ENCODE measurements around the gene MYH10. TPM values are rescaled to one million over a fixed set of nuclear protein-coding genes. Genes with fewer than 3 reads are reported as not detected.
"Not testable (repeated sequence)": the region's sequence is repeated elsewhere in the genome, so short reads cannot be mapped to it uniquely, and the experiment has no call there.

MYH10 gene
- total and polyA plus RNA-seq, 9 of the 15 experiments (the other 6 are each of a cell fraction or from before 2014, with no cell fraction given) = 16.3 to 95.3 (median 39.7) TPM

- H3K36me3 ChIP-seq (ENCODE audit: control insufficient read depth, insufficient read depth, low read length) = peaks cover 83% of the 10 kb centered on the region
- H3K27ac ChIP-seq (ENCODE audit: extremely low read depth, low read depth, low read length); H3K4me3 ChIP-seq; in situ Hi-C loops (cut with MboI); intact Hi-C loops (cut with micrococcal nuclease); H3K27me3 ChIP-seq (ENCODE audit: control insufficient read depth in 2 of 2, insufficient read depth in 2 of 2, low read length in 2 of 2); H2AFZ ChIP-seq (ENCODE audit: low read depth, low read length); H3K79me2 ChIP-seq (ENCODE audit: control insufficient read depth, insufficient read depth, low read length); H3K9ac ChIP-seq (ENCODE audit: insufficient read depth in 1 of 2, low read depth in 2 of 2, low read length in 2 of 2); ATAC-seq; DNase-seq (ENCODE audit: extremely low read depth in 1 of 4, low spot score in 3 of 4); H4K20me1 ChIP-seq (replicated peaks; ENCODE audit: control insufficient read depth, insufficient read depth, low read length); BruUV-seq (replicated peaks); POLR2A ChIA-PET; H3K4me1 ChIP-seq (replicated peaks in 1 of 2; ENCODE audit: control insufficient read depth in 2 of 2, insufficient read depth in 2 of 2, low read length in 2 of 2); H3K9me1 ChIP-seq (ENCODE audit: control insufficient read depth, insufficient read depth, low read length); H3K9me3 ChIP-seq (replicated peaks; ENCODE audit: control insufficient read depth, insufficient read depth, low read depth, low read length); H3K4me2 ChIP-seq (ENCODE audit: insufficient read depth, low read length); CTCF ChIA-PET (ENCODE audit: low intra/inter-chr PET ratio); FAIRE-seq: not testable (repeated sequence)
- 94% methylated on average over 6 of the region's 7 CpGs for WGBS (ENCODE audit: insufficient coverage, low coverage, missing lambda C conversion rate)
These were observed 90.5 kb downstream of the MYH10 start for GRCh38 chr17:8539976-8540375.

- Histone ChIP-seq H3K27ac (ENCODE audit: extremely low read depth, low read depth, low read length) (no peak overlapping the region), H2AFZ (ENCODE audit: low read depth, low read length) (no peak overlapping the region), H3K27me3 (ENCODE audit: control insufficient read depth in 2 of 2, insufficient read depth in 2 of 2, low read length in 2 of 2) (no peaks in the 10 kb centered on the region), H4K20me1 (replicated peaks; ENCODE audit: control insufficient read depth, insufficient read depth, low read length) (no peaks in the 10 kb centered on the region), H3K36me3 (ENCODE audit: control insufficient read depth, insufficient read depth, low read length) (peaks cover 86% of the 10 kb centered on the region), H3K79me2 (ENCODE audit: control insufficient read depth, insufficient read depth, low read length) (no peaks in the 10 kb centered on the region), H3K4me2 (ENCODE audit: insufficient read depth, low read length) (no peak overlapping the region), H3K9me3 (replicated peaks; ENCODE audit: control insufficient read depth, insufficient read depth, low read depth, low read length) (no peaks in the 10 kb centered on the region), H3K9ac (ENCODE audit: insufficient read depth in 1 of 2, low read depth in 2 of 2, low read length in 2 of 2) (no peak overlapping the region), H3K4me3 (no peak overlapping the region), H3K4me1 (replicated peaks in 1 of 2; ENCODE audit: control insufficient read depth in 2 of 2, insufficient read depth in 2 of 2, low read length in 2 of 2) (peaks cover 4 to 10% of the 10 kb centered on the region in 2 experiments; a peak in 2 of 5 replicates), H3K9me1 (ENCODE audit: control insufficient read depth, insufficient read depth, low read length) (no peaks in the 10 kb centered on the region)
- CTCF ChIA-PET (ENCODE audit: low intra/inter-chr PET ratio) = no interaction called here
- POLR2A ChIA-PET = interaction anchor here (0.5 kb wide), 1 partner anchor 28 kb away, joined by 3 read pairs; no protein-coding TSS in a partner anchor
- TF ChIP-seq TCF7L2 (IDR thresholded peaks at IDR 0.05; ENCODE audit: low read depth, low read length) (no peak), CSDE1 (IDR thresholded peaks at IDR 0.05) (no peak)
- no TSS peak for BruUV-seq (replicated peaks)
- ATAC-seq (no peak), DNase-seq (ENCODE audit: extremely low read depth in 1 of 4, low spot score in 3 of 4) (no peak), FAIRE-seq (no peak)
- in situ Hi-C loops (cut with MboI) = no loop called here
- 62% methylated on average over 3 of the region's 3 CpGs for WGBS (ENCODE audit: insufficient coverage, low coverage, missing lambda C conversion rate)
- intact Hi-C loops (cut with micrococcal nuclease) = no loop called here
These were observed 92.8 kb downstream of the MYH10 start for GRCh38 chr17:8537734-8538133.

All from K562 (cell line).